PC-9 (cell line): ENCODE measurements around the gene CA6.

Source experiments
- CTCF ChIP-seq: fragments of 200-600 bp; sonication (generic); conservative IDR thresholded peaks from 2 replicates; pipeline ENCODE4 v1.6.1; 2017; ENCODE audit warnings: mixed run types, antibody characterized with exemption, mild to moderate bottlenecking, moderate library complexity
- EZH2 ChIP-seq: fragments of 200-600 bp; sonication (generic); IDR thresholded peaks from 2 replicates; pipeline ENCODE4 v1.8.0; 2017; ENCODE audit warnings: antibody characterized with exemption, low read depth

GRCh38 chr1:8899046-8899445, 46.6 kb upstream of the CA6 start:
- TF ChIP-seq EZH2: no peak
- no peak for TF ChIP-seq CTCF
